HG02852 (cell line): ENCODE results near the gene PLA2G2F.
"Not testable (repeated sequence)": the region's sequence is repeated elsewhere in the genome, so short reads cannot be mapped to it uniquely, and the experiment has no call there.

ENCODE experiments used
- ATAC-seq: cut with Tn5 transposase; IDR thresholded peaks from one replicate; pipeline ENCODE4 v1.9.1; 2021; ENCODE audit warnings: mild to moderate bottlenecking, moderate library complexity; ENCODE audit not compliant: unreplicated experiment

Gene PLA2G2F

GRCh38 chr1:20112279-20113000, 26.7 kb upstream of the PLA2G2F start:
- ATAC-seq: no peak

DNA sequence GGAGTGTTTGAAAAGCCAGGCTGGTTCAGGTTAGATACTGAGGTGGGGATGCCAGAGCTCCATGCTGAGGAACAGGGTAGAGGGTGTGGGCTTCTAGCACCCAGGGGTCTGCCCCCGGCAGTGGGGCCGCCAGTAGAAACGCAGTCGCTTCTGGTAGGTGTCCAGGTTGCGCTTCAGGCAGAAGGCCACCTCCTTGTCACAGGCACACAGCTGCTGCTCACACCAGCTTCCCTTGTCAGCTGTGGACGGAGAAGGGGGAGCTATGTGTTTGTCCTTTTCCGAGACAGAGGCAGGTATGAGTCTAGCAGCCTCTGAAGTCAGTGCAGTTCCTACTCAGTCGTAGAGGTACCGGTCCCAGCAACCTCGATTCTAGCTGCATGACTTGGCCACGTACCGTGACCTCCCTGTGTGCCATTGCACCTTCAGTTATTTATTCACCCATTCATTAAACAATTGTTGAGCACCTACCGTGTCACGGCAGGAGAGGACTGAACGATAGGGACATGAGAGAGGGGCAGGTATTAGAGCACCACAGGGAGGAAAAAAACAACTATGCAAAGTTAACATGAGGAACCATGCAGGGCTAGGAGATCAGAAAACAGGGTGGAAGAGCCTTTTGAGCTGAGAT, 25.0 kb upstream of the PLA2G2F start:
- no peak for ATAC-seq

GRCh38 chr1:20115479-20115878, 23.6 kb upstream of the PLA2G2F start:
- ATAC-seq: no peak

GRCh38 chr1:20115916-20116315, 23.2 kb upstream of the PLA2G2F start:
- ATAC-seq: no peak

- ATAC-seq: no peak
These were observed 21.9 kb upstream of the PLA2G2F start for GRCh38 chr1:20117236-20117635.

DNA sequence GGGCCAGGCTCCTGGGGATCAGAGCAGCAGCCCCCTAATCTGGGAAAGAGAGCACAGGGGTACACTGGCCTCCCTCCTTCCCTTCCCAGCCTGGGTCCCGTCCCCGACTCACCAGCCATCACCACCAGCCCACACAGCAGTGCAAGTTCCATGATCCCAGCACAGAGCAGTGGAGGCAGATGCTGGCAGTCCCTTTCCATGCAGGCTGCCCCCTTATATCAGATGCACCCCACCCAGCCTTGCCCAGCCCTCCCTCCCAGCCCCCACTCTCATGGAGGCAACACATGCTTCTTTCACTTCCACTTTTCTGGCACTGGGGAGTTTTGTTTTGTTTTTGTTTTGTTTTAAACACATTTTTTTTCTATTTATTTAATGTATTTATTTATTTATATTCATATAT, 19.8 kb upstream of the PLA2G2F start, which contains the start of gene PLA2G2D:
TSS of gene PLA2G2D (minus strand) at position 190 of the 400 bp plus-strand sequence. CDS start at position 152, 38 bp downstream.
- no peak for ATAC-seq

GRCh38 chr1:20120796-20121195, 18.3 kb upstream of the PLA2G2F start:
- no peak for ATAC-seq

- no peak for ATAC-seq
These were observed 15.2 kb upstream of the PLA2G2F start for GRCh38 chr1:20123722-20124455.

GRCh38 chr1:20124456-20125057, 14.6 kb upstream of the PLA2G2F start:
- no peak for ATAC-seq

GRCh38 chr1:20125100-20125499, 14.0 kb upstream of the PLA2G2F start:
- ATAC-seq: no peak

DNA sequence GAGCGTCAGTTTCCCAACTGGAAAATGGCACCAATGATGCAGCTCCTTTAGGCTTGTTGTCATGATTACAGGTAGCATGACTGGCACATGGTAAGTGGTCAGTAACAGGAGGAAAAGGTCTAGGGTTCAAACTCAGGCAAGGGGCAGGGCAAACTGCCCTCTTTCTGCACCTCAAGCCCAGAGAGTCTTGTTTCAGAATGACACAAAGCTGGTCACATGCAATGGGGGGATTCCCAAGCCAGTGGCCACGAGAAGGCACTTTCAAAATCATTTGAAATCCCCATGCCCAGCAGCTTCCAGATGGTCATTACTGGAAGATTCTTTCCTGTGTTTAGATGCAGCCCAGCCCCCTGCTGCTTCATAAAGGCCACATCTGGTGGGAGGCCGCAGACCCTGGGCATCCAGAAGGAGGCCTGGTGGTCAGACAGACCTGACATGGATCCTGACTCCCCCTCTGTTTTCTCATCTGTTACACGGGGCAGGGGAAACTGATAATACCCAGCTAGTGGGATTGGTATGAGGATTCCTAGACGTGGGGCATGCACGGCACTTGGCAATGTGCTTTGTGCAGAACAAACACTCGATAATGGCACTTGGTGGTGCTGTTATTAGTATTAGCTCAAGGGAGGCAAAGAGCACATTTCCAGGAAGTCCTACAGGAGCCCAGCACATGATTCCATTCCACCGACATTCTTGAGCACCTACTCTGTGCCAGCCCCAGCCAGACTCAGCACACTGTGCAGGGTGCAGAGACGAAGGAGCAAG, 12.9 kb upstream of the PLA2G2F start:
- no peak for ATAC-seq

DNA sequence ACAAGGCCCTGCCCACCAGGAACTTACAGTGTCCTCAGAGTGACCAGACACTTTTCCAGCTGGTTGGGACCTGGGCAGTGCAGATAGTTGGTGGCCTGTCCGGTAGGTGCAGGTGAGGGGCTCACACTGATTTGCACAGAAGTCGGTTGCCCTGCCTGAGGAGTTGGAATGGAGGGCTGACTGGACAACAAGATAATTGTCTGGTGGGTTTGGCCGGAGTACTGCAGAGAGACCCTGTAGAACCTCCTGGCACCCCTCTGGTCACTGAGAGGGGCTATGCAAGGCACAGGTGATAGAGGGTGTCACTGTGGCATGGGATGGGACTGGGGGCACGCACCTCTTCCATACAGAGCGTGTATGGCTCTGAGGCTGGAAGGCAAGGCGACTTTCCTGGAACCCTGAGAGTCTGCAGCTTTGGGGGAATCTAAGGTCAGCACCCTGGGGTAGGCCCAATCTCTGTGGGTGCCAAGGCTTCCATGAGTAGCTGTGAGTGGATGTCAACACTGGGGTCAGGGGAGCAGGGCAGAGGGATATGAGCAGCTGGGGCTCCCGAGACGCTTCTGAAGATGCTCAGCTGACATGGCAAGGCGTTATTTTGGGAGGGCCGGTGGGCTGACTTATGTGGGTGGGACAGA, 12.2 kb upstream of the PLA2G2F start:
- no peak for ATAC-seq

DNA sequence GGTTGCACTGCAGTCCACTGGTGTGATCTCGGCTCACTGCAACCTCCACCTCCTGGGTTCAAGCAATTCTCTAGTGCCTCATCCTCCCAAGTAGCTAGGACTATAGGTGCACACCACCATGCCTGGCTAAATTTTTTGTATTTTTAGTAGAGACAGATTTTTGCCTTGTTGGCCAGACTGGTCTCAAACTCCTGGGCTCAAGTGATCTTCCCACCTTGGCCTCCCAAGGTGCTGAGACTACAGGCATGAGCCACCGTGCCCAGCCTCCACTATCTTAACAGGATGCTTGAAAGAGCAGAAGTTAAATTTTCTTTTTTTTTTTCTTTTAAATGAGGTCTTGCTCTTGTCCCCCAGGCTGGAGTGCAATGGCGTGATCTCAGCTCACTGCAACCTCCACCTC, 8.6 kb upstream of the PLA2G2F start:
- not testable (repeated sequence) for ATAC-seq

GRCh38 chr1:20134995-20135394, 4.1 kb upstream of the PLA2G2F start:
- ATAC-seq: no peak

- ATAC-seq: no peak
These were observed 2.9 kb upstream of the PLA2G2F start for GRCh38 chr1:20136249-20136648.

- ATAC-seq: no peak
These were observed 2.1 kb upstream of the PLA2G2F start for GRCh38 chr1:20137055-20137454.

GRCh38 chr1:20137604-20138003, 1.5 kb upstream of the PLA2G2F start:
- no peak for ATAC-seq

DNA sequence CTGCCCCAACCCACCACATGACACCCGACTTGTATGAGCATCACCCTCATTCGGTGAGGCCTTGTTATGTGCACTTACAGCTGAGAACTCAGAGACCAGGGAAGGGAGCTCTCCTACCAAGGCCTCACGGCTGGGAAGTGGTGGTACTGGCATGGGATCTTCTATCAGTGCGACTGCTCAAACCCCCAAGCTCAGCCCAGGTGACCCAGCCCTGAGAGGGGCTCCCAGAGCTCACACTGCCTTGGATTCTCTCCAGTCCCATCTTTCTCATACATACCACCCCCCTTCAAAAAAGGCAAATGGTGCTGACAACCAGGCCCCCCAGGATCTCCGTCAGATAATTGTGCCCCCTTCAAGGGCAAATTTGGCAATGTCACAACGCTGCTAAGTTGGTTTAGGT, 777 bp upstream of the PLA2G2F start:
- no peak for ATAC-seq

DNA sequence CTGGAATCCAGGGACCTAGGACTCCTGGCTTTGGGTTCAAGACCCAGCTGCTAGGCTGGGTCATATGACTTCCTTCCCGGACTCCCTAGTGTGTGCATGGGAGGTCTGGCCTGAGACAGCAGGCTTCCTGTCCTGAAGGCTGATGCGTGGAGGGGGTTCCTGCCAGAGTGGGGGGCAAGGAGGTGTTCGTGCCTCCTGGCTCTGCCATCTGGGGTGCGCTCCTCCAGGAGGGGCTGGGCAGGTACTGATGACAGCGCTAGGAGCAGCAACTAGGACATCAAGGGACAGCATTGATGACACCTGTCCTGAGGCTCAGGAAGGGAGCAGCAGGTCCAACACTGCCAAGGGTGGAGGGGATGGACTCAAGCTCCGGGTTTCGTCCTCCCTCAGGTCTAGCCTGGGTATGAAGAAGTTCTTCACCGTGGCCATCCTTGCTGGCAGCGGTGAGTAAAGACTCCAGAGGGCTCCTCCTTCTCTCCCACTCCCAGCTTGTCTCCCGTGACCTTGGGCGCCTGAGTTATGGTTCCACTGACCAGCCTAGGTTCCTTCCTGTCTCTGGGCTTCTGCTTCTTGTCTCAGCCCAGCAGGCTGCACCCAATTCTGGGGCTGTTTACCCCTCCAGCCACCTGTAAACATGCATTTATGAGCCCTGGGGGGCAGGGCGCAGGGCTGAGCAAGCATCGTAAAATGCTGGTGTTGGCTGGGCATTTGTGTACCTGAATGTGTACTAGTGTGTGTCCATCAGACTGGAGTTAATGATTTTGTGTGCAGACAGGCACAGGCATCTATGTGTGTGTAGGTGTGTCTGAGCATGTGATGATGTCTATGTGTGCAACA, 871 bp downstream of the PLA2G2F start:
- ATAC-seq: no peak
